IMR-90 (cell line): Measurements from ENCODE around the gene TRPM3. TPM values are rescaled to one million over a fixed set of nuclear protein-coding genes. Genes with fewer than 3 reads are reported as not detected.
A peak's percentile ranks its signal among the peaks of the same experiment; 100 is the strongest.

ENCODE experiments used
- ATAC-seq: fragments of 200-7000 bp; cut with Tn5 transposase; 2 replicates; pipeline ENCODE4 v1.9.1; 2020; ENCODE audit warnings: low read depth, mild to moderate bottlenecking, moderate library complexity
- BruUV-seq: library from RNA; stranded (reverse); fragments of 400-500 nt; replicated peaks from 2 replicates; lab custom pipeline; 2021; lab: Mats Ljungman, UMichigan
- CTCF ChIA-PET: fragments of 300-600 bp; formaldehyde crosslinking; extraction: SDS; loops from one replicate; lab custom pipeline; 2021; ENCODE audit warnings: antibody characterized with exemption; lab: Yijun Ruan, JAX
- POLR2A ChIA-PET: fragments of 300-600 bp; sonication (Branson Sonifier 250); formaldehyde crosslinking; loops from one replicate; lab custom pipeline; 2022; ENCODE audit warnings: antibody characterized with exemption; ENCODE audit not compliant: unreplicated experiment; lab: Charles Lee
- DNase-seq: peaks from one replicate; pipeline ENCODE4 v3.0.0; 2013
- H2AFZ ChIP-seq: replicated peaks from 2 replicates; pipeline ENCODE3; 2013; ENCODE audit warnings: low read length, mild to moderate bottlenecking; ENCODE audit not compliant: poor library complexity
- H2AK5ac ChIP-seq: 2 replicates; pipeline ENCODE4 v1.6.1; 2013; ENCODE audit warnings: low read depth, low read length, inconsistent platforms
- H2AK9ac ChIP-seq: replicated peaks from 2 replicates; pipeline ENCODE3; 2013; ENCODE audit warnings: mild to moderate bottlenecking, low read depth, low read length, moderate library complexity; ENCODE audit not compliant: poor library complexity
- H2BK120ac ChIP-seq: 2 replicates; pipeline ENCODE4 v1.6.1; 2013; ENCODE audit warnings: low read depth, low read length, inconsistent platforms
- H2BK15ac ChIP-seq: 3 replicates; pipeline ENCODE4 v1.6.1; 2013; ENCODE audit warnings: low read depth, low read length, inconsistent platforms
- H2BK20ac ChIP-seq: 2 replicates; pipeline ENCODE4 v1.6.1; 2013; ENCODE audit warnings: low read depth, mild to moderate bottlenecking, inconsistent platforms, low read length, moderate library complexity
- H2BK5ac ChIP-seq: 2 replicates; pipeline ENCODE4 v1.6.1; 2013; ENCODE audit warnings: mild to moderate bottlenecking, low read depth, low read length, inconsistent platforms; ENCODE audit not compliant: poor library complexity, severe bottlenecking
- H3K14ac ChIP-seq: replicated peaks from 2 replicates; pipeline ENCODE4 v1.6.1; 2013; ENCODE audit warnings: low read depth, low read length, inconsistent platforms
- H3K18ac ChIP-seq: 2 replicates; pipeline ENCODE4 v1.6.1; 2013; ENCODE audit warnings: low read depth, low read length, control low read depth
- H3K23ac ChIP-seq: 2 replicates; pipeline ENCODE4 v1.6.1; 2013; ENCODE audit warnings: low read depth, low read length, inconsistent platforms
- H3K27ac ChIP-seq: 2 replicates; pipeline ENCODE4 v1.5.1; 2013; ENCODE audit warnings: mild to moderate bottlenecking, control low read depth, low read length; ENCODE audit not compliant: insufficient read depth
- H3K27me3 ChIP-seq: 2 replicates; pipeline ENCODE4 v1.6.1; 2013; ENCODE audit warnings: low read length; ENCODE audit not compliant: control insufficient read depth, insufficient read depth
- H3K36me3 ChIP-seq: 2 replicates; pipeline ENCODE4 v1.6.1; 2013; ENCODE audit warnings: low read length, mixed read lengths; ENCODE audit not compliant: control insufficient read depth, insufficient read depth
- H3K4ac ChIP-seq: 2 replicates; pipeline ENCODE4 v1.6.1; 2013; ENCODE audit warnings: low read depth, low read length, inconsistent platforms
- H3K4me1 ChIP-seq: 2 replicates; pipeline ENCODE4 v1.6.1; 2013; ENCODE audit warnings: low read length, mixed read lengths; ENCODE audit not compliant: control insufficient read depth, insufficient read depth
- H3K4me2 ChIP-seq: 2 replicates; pipeline ENCODE4 v1.6.1; 2013; ENCODE audit warnings: low read depth, mild to moderate bottlenecking, control low read depth, low read length, moderate library complexity
- H3K4me3 ChIP-seq: 2 replicates; pipeline ENCODE4 v1.5.1; 2013; ENCODE audit warnings: low read depth, mild to moderate bottlenecking, control low read depth, low read length, moderate library complexity; ENCODE audit not compliant: insufficient read depth
- H3K56ac ChIP-seq: 2 replicates; pipeline ENCODE4 v1.6.1; 2013; ENCODE audit warnings: low read length, inconsistent platforms; ENCODE audit not compliant: insufficient read depth; ENCODE audit errors: extremely low read depth
- H3K79me1 ChIP-seq, 2 experiments: 2 replicates each; pipeline ENCODE4 v1.6.1; 2013; ENCODE audit warnings: low read length in 2 of 2, inconsistent platforms in 1 of 2, low read depth in 1 of 2
- H3K9ac ChIP-seq: 2 replicates; pipeline ENCODE4 v1.6.1; 2013; ENCODE audit warnings: low read depth, low read length, control low read depth
- H3K9me1 ChIP-seq: 2 replicates; pipeline ENCODE4 v1.6.1; 2013; ENCODE audit warnings: low read length, inconsistent platforms; ENCODE audit not compliant: insufficient read depth
- H3K9me3 ChIP-seq: 2 replicates; pipeline ENCODE4 v1.6.1; 2013; ENCODE audit warnings: low read length; ENCODE audit not compliant: control insufficient read depth, insufficient read depth
- H4K20me1 ChIP-seq: 2 replicates; pipeline ENCODE4 v1.6.1; 2013; ENCODE audit warnings: low read length, inconsistent platforms; ENCODE audit not compliant: insufficient read depth
- H4K5ac ChIP-seq: 2 replicates; pipeline ENCODE4 v1.6.1; 2013; ENCODE audit warnings: mild to moderate bottlenecking, low read depth, low read length, control low read depth
- H4K8ac ChIP-seq, 2 experiments: 2 replicates each; pipeline ENCODE4 v1.6.1; 2013; ENCODE audit warnings: low read depth in 2 of 2, low read length in 2 of 2, control low read depth in 1 of 2, inconsistent platforms in 1 of 2
- H4K91ac ChIP-seq: 2 replicates; pipeline ENCODE4 v1.6.1; 2013; ENCODE audit warnings: low read depth, low read length, inconsistent platforms; ENCODE audit not compliant: insufficient read depth
- BHLHE40 ChIP-seq: fragments of 150-350 bp; IDR thresholded peaks from 2 replicates; pipeline ENCODE4 v1.6.1; 2016; ENCODE audit warnings: mild to moderate bottlenecking, low read depth, low read length
- CEBPB ChIP-seq: IDR thresholded peaks from 2 replicates; pipeline ENCODE4 v1.6.1; 2012; ENCODE audit warnings: low read depth, low read length, improper control_type of control experiment
- CHD1 ChIP-seq: IDR thresholded peaks from 2 replicates; pipeline ENCODE4 v1.6.1; 2012; ENCODE audit warnings: low read depth, low read length, improper control_type of control experiment
- CTCF ChIP-seq: conservative IDR thresholded peaks from 2 replicates; pipeline ENCODE4 v1.5.1; 2012; ENCODE audit warnings: mild to moderate bottlenecking, low read depth, low read length, improper control_type of control experiment
- ELK1 ChIP-seq: fragments of 150-350 bp; IDR thresholded peaks from 2 replicates; pipeline ENCODE4 v1.6.1; 2016; ENCODE audit warnings: low read depth, mild to moderate bottlenecking, low read length, moderate library complexity, borderline replicate concordance
- MAZ ChIP-seq: IDR thresholded peaks from 2 replicates; pipeline ENCODE4 v1.6.1; 2012; ENCODE audit warnings: low read depth, mild to moderate bottlenecking, low read length, improper control_type of control experiment, moderate library complexity, borderline replicate concordance
- POLR2A ChIP-seq: IDR thresholded peaks from 2 replicates; pipeline ENCODE4 v1.6.1; 2012; ENCODE audit warnings: mild to moderate bottlenecking, low read depth, low read length
- RAD21 ChIP-seq: IDR thresholded peaks from 2 replicates; pipeline ENCODE4 v1.6.1; 2012; ENCODE audit warnings: low read length, improper control_type of control experiment
- RFX5 ChIP-seq: IDR thresholded peaks from 2 replicates; pipeline ENCODE4 v1.8.0; 2012; ENCODE audit warnings: low read depth, mild to moderate bottlenecking, low read length, moderate library complexity
- dilution Hi-C: fragments of 300-500 bp; cut with HindIII; formaldehyde crosslinking; loops from one replicate; pipeline ENCODE4 v1.14.3; 2018; ENCODE audit warnings: low sequenced_read_pairs; ENCODE audit not compliant: unreplicated experiment
- in situ Hi-C: fragments of 300-500 bp; cut with MboI; formaldehyde crosslinking; loops from 3 replicates; pipeline ENCODE4 v1.14.3; 2019; ENCODE audit warnings: low sequenced_read_pairs, inconsistent platforms, mixed read lengths
- intact Hi-C: fragments of 100-400 bp; cut with micrococcal nuclease; formaldehyde crosslinking; loops from 2 replicates; pipeline ENCODE4 v1.10.0; 2022
- polyA plus RNA-seq, 3 experiments: library from polyadenylated mRNA; depleted of rRNA; stranded (reverse); fragments of >200 nt; gene quantifications; 2 replicates each; pipeline ENCODE4 v1.2.3, GENCODE V29; 2012; ENCODE audit warnings: low replicate concordance in 1 of 3
- total RNA-seq: library from RNA; depleted of rRNA; stranded (reverse); fragments of >200 nt; gene quantifications from 2 replicates; pipeline ENCODE4 v1.2.3, GENCODE V29; 2012
- TF ChIP-seq, protein P1 (sequence below): fragments of 150-350 bp; IDR thresholded peaks from 2 replicates; pipeline ENCODE4 v1.6.1; 2017; ENCODE audit warnings: mild to moderate bottlenecking, antibody characterized with exemption, low read length, low read depth

TRPM3 gene
- total and polyA plus RNA-seq, 2 of the 4 experiments (the other 2 are of a cell fraction), result not detected

GRCh38 chr9:70559102-70559501 lies 562.3 kb downstream of the TRPM3 start:
- H3K18ac ChIP-seq, result no peak overlapping the region

More at GRCh38 chr9:70559102-70559501, 562.3 kb downstream of the TRPM3 start:
- 0 out of 2 replicates have a peak overlapping the region, but pooled peaks have one; percentile 43 for H2BK120ac ChIP-seq
- H3K4me1 ChIP-seq, result peaks cover 22% of the 10 kb centered on the region
- H2BK15ac ChIP-seq, result no peak overlapping the region
- DNase-seq (no peak), ATAC-seq (no peak)
- no peak overlapping the region for H2AFZ ChIP-seq
- no peak overlapping the region for H3K27ac ChIP-seq
- no peak overlapping the region for H3K9ac ChIP-seq
- no peak overlapping the region for H3K4me2 ChIP-seq
- H3K4ac ChIP-seq, result no peak overlapping the region
- H3K23ac ChIP-seq, result no peak overlapping the region
- peaks cover 9% of the 10 kb centered on the region; the same call in 1 of the 2 replicates for H3K9me1 ChIP-seq
- intact Hi-C loops (no loop called here), dilution Hi-C loops (no loop called here), in situ Hi-C loops (no loop called here)
- no TSS peak for BruUV-seq
- no peak overlapping the region for H4K8ac ChIP-seq
- no peak overlapping the region for H2BK20ac ChIP-seq
- H2AK5ac ChIP-seq, result peak overlapping the region; percentile 77; the same call in 1 of the 2 replicates
- no peak overlapping the region for H2AK9ac ChIP-seq
- no peak overlapping the region for H3K56ac ChIP-seq
- ChIA-PET CTCF (interaction anchor here (1.0 kb wide), 1 partner anchor 87 kb away, joined by 3 read pairs; no protein-coding TSS in a partner anchor), POLR2A (no interaction called here)
- no peaks in the 10 kb centered on the region for H3K27me3 ChIP-seq
- no peaks in the 10 kb centered on the region for H3K36me3 ChIP-seq
- no peak overlapping the region for H2BK5ac ChIP-seq
- H4K91ac ChIP-seq, result no peak overlapping the region
- H4K5ac ChIP-seq, result no peak overlapping the region
- H4K20me1 ChIP-seq, result no peaks in the 10 kb centered on the region
- H3K14ac ChIP-seq, result no peak overlapping the region
- no peaks in the 10 kb centered on the region for H3K79me1 ChIP-seq
- H3K9me3 ChIP-seq, result no peaks in the 10 kb centered on the region
- TF ChIP-seq, protein P1, sequence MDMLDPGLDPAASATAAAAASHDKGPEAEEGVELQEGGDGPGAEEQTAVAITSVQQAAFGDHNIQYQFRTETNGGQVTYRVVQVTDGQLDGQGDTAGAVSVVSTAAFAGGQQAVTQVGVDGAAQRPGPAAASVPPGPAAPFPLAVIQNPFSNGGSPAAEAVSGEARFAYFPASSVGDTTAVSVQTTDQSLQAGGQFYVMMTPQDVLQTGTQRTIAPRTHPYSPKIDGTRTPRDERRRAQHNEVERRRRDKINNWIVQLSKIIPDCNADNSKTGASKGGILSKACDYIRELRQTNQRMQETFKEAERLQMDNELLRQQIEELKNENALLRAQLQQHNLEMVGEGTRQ, result no peak
- TF ChIP-seq RFX5, result no peak
- TF ChIP-seq RAD21, result no peak
- no peak for TF ChIP-seq BHLHE40
- TF ChIP-seq MAZ, result no peak
- TF ChIP-seq POLR2A, result no peak
- TF ChIP-seq CEBPB, result no peak
- TF ChIP-seq CHD1, result no peak
- TF ChIP-seq ELK1, result no peak
- TF ChIP-seq CTCF, result no peak
- H3K4me3 ChIP-seq, result no peak overlapping the region
